Loucy (cell line): Measurements from ENCODE around the gene RAPGEF5.

Experiments
- H2AFZ ChIP-seq: fragments of 200-600 bp; sonication (generic); 2 replicates; pipeline ENCODE4 v1.6.0; 2016; ENCODE audit warnings: antibody characterized with exemption, mild to moderate bottlenecking, low read length, moderate library complexity
- H3F3A ChIP-seq: fragments of 200-600 bp; 2 replicates; pipeline ENCODE4 v1.6.0; 2016; ENCODE audit warnings: antibody characterized with exemption, low read depth, mild to moderate bottlenecking
- H3K27me3 ChIP-seq: fragments of 200-600 bp; sonication (generic); 2 replicates; pipeline ENCODE4 v1.6.1; 2014; ENCODE audit warnings: low read length, mild to moderate bottlenecking; ENCODE audit not compliant: insufficient read depth, poor library complexity, severe bottlenecking
- H3K36me3 ChIP-seq: fragments of 200-600 bp; sonication (generic); 2 replicates; pipeline ENCODE4 v1.6.1; 2016; ENCODE audit warnings: low read length; ENCODE audit not compliant: insufficient read depth
- H3K4me1 ChIP-seq: fragments of 200-600 bp; sonication (generic); 2 replicates; pipeline ENCODE4 v1.5.1; 2014; ENCODE audit warnings: low read length, mild to moderate bottlenecking; ENCODE audit not compliant: insufficient read depth, poor library complexity, severe bottlenecking
- H3K4me2 ChIP-seq: fragments of 200-600 bp; sonication (generic); 2 replicates; pipeline ENCODE4 v1.6.0; 2014; ENCODE audit warnings: antibody characterized with exemption, low read length, low read depth, mild to moderate bottlenecking; ENCODE audit not compliant: poor library complexity, severe bottlenecking
- H3K4me3 ChIP-seq: fragments of 200-600 bp; sonication (generic); 2 replicates; pipeline ENCODE4 v1.5.1; 2014; ENCODE audit warnings: low read length, mild to moderate bottlenecking, mixed read lengths; ENCODE audit not compliant: poor library complexity, severe bottlenecking
- H3K79me2 ChIP-seq: fragments of 200-600 bp; sonication (generic); 2 replicates; pipeline ENCODE4 v1.6.1; 2014; ENCODE audit warnings: low read length; ENCODE audit not compliant: insufficient read depth
- H3K9ac ChIP-seq: fragments of 200-600 bp; sonication (generic); 2 replicates; pipeline ENCODE4 v1.6.0; 2014; ENCODE audit warnings: mild to moderate bottlenecking, low read depth, low read length, moderate library complexity; ENCODE audit not compliant: poor library complexity, severe bottlenecking
- H3K9me2 ChIP-seq: fragments of 200-600 bp; sonication (generic); replicated peaks from 2 replicates; pipeline ENCODE4 v1.6.1; 2016; ENCODE audit warnings: low read depth, low read length, mixed read lengths
- H3K9me3 ChIP-seq: fragments of 200-600 bp; sonication (generic); 2 replicates; pipeline ENCODE4 v1.6.1; 2014; ENCODE audit warnings: mild to moderate bottlenecking, antibody characterized with exemption, low read length, low read depth; ENCODE audit not compliant: insufficient read depth
- H4K20me1 ChIP-seq: fragments of 200-600 bp; sonication (generic); 2 replicates; pipeline ENCODE4 v1.6.0; 2014; ENCODE audit warnings: antibody characterized with exemption, low read length, mild to moderate bottlenecking; ENCODE audit not compliant: insufficient read depth, poor library complexity, severe bottlenecking
- CTCF ChIP-seq: fragments of 200-600 bp; sonication (generic); conservative IDR thresholded peaks from 2 replicates; pipeline ENCODE4 v1.5.1; 2014; ENCODE audit warnings: mild to moderate bottlenecking, antibody characterized with exemption, low read length
- EZH2phosphoT487 ChIP-seq: fragments of 200-600 bp; IDR thresholded peaks from 2 replicates; pipeline ENCODE4 v1.6.1; 2018; ENCODE audit warnings: antibody characterized with exemption, mild to moderate bottlenecking, moderate library complexity, borderline replicate concordance

The RAPGEF5 gene

GRCh38 chr7:22128528-22128920 is 228.4 kb downstream of the RAPGEF5 start:
- Histone ChIP-seq H3K4me2 (no peak overlapping the region), H3K9me3 (no peaks in the 10 kb centered on the region), H3K4me1 (peaks cover 3% of the 10 kb centered on the region), H3K36me3 (no peaks in the 10 kb centered on the region), H2AFZ (no peak overlapping the region), H3F3A (no peaks in the 10 kb centered on the region), H3K27me3 (no peaks in the 10 kb centered on the region), H3K9ac (no peak overlapping the region), H3K9me2 (no peaks in the 10 kb centered on the region), H3K79me2 (no peaks in the 10 kb centered on the region), H4K20me1 (no peaks in the 10 kb centered on the region), H3K4me3 (no peak overlapping the region)
- TF ChIP-seq EZH2phosphoT487 = no peak
- TF ChIP-seq CTCF = no peak

- H3K4me1 ChIP-seq = peaks cover 8% of the 10 kb centered on the region
- no peaks in the 10 kb centered on the region for H3K9me3 ChIP-seq
- H4K20me1 ChIP-seq = no peaks in the 10 kb centered on the region
- TF ChIP-seq CTCF (no peak), EZH2phosphoT487 (no peak)
- no peaks in the 10 kb centered on the region for H3K36me3 ChIP-seq
- H3K27me3 ChIP-seq = no peaks in the 10 kb centered on the region
- H3K4me3 ChIP-seq = no peak overlapping the region
- no peak overlapping the region for H2AFZ ChIP-seq
- no peak overlapping the region for H3K9ac ChIP-seq
- no peaks in the 10 kb centered on the region for H3K79me2 ChIP-seq
- H3K9me2 ChIP-seq = no peaks in the 10 kb centered on the region
- no peaks in the 10 kb centered on the region for H3F3A ChIP-seq
- H3K4me2 ChIP-seq = no peak overlapping the region
Observed at GRCh38 chr7:22127835-22128527, 229.0 kb downstream of the RAPGEF5 start.

GRCh38 chr7:22125436-22125835 is 231.5 kb downstream of the RAPGEF5 start:
- H3K9me2 ChIP-seq = no peaks in the 10 kb centered on the region
- no peaks in the 10 kb centered on the region for H3K36me3 ChIP-seq
- H3K4me3 ChIP-seq = no peak overlapping the region
- H3K27me3 ChIP-seq = no peaks in the 10 kb centered on the region
- TF ChIP-seq EZH2phosphoT487 = no peak
- no peak for TF ChIP-seq CTCF
- H3K4me2 ChIP-seq = no peak overlapping the region
- H3K9ac ChIP-seq = no peak overlapping the region
- no peaks in the 10 kb centered on the region for H3K9me3 ChIP-seq
- H3F3A ChIP-seq = no peaks in the 10 kb centered on the region
- no peaks in the 10 kb centered on the region for H4K20me1 ChIP-seq
- no peak overlapping the region for H2AFZ ChIP-seq
- no peaks in the 10 kb centered on the region for H3K79me2 ChIP-seq
- peaks cover 34% of the 10 kb centered on the region for H3K4me1 ChIP-seq
